GM19438 (cell line): ENCODE measurements around the gene CACNA1E.
A peak's percentile ranks its signal among the peaks of the same experiment; 100 is the strongest.
"Not testable (repeated sequence)": the region's sequence is repeated elsewhere in the genome, so short reads cannot be mapped to it uniquely, and the experiment has no call there.

Experiments used
- ATAC-seq: cut with Tn5 transposase; IDR thresholded peaks from one replicate; pipeline ENCODE4 v1.9.1; 2021; ENCODE audit warnings: low read depth; ENCODE audit not compliant: unreplicated experiment

CACNA1E gene

DNA sequence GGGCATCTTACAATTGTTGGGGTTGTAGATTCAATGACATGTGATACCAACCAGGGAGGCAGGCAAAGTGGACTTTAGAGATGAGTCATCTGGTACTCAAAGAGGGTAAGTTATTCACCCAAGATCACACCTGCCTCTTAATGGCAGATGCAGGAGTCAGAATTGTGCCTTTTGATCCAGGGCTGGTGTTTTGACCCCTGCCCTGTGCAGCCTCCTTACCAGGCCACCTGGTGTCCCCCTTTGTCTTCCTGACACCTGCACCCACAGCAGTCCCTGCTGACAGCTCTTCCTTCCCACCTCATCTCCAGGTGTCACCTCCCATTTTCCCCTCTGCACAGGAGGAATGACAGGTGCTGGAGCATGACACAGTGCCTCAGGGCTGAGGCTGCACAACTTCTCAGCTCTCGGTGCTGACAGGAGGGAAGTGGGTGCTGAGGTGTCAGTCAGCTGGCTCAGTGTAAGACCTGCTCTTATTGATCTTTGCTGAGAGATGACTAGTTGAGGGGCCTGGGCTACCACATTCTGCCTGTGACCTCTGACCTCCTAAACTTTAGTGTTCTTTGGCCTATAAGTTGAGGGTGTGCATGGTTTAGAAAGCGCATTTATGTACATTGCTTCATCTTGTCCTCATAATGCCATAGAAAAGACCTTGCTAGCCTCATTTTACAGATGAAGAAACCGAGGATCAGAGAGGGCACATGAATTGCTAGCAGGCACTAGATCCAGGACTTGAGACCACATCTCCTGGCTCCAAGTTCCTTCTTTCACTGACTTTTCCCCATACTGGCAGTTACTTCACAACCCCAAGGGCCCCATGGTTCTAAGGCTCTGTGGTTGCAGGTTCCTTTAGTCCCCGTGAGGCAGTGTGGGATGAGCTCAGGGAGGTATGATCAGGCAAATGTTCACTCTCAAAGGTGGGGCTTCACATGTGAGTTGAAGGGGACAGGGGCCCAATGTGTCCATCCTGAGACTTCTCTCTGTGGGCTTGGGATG, 31.3 kb downstream of the CACNA1E start:
- ATAC-seq = peak; percentile 83

DNA sequence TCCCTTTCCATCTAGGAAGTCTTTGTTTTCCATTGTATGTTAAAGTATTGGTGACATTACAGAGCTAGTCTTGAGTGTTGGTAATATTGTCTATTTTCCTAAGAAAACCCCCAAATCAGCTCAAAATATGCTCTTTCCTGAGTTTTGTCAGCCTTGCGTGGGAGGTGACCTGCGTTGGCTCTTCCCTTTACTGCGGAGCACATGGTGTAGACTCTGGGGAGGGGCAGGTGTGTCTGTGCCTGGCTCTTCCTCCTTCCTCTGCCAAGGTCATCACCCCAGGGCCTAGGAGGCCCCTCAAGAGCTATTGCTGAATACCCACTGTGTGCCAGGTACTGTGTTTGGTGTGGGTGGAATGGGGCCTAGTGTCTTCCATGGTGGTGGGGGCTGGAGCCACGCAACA, 33.4 kb downstream of the CACNA1E start:
- ATAC-seq = no peak

DNA sequence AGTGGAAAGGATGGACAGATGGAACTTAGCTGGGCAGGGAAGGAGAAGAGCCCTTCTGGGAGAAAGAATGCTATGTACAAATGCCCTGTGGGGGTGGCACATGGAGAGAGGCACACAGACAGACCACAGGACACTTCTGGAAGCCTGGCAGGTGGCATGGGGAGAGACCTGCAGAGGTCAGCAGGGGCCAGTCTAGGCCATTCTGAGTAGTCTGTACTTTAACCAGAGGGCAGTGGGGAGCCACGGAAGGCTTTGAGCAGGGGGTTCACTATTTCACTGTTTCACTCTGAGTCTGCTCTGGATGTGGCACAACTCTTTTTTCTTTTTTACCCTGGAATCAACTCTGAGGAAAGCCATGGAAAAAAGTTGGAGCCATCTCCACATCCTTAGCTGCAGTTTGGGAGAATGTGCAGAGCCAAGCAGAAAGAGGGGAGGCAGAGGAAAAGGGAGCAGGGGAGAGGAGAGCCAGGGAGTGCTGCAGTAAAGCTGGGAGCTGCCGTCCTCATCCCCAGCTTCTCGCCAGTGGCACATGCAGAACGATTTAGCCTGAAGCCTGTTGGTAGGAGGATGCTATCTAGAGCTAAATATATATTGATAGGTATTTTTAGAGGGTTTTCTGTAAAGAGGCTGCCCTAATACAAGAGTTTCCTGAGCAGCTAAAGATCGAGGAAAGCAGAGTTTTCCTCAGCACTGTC, 34.0 kb downstream of the CACNA1E start:
- no peak for ATAC-seq

DNA sequence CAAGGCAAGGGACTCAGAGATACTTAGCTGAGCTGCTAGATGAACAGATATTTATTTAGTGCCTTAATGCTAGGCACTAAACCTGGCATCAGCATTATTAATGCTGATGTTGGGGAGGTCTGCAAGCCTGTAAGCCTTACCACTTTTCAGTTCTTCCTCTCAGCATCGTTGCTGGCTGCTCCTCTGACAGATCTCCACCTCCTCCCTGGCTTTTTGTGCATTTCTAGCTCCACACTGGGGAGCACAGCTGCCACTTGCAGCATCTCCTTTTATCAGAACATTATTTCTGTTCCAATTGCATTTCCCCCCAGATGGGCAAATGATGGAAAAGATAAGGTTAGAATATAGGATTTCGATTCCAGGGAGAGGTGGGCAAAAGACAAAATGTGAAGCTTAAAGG, 34.8 kb downstream of the CACNA1E start:
- no peak for ATAC-seq

DNA sequence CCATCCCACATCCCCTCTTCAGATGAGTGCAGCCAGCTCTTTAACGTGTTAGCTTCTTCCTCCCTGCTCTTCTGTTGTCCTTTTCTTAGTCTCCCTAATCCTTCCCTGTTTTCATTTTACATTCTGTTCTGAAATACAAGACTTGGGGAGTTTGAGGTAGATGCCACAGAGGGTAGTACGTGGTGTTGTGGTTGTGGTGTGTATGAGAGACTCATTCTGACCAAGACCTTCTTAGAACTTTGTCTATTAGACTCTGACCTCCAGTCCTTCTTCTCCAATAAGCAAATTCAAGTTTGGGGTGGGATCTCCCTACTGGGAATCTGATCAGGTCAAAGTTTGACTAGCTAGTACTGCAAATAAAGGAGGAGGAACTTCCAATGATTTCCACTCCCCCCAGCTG, 39.5 kb downstream of the CACNA1E start:
- ATAC-seq = no peak

DNA sequence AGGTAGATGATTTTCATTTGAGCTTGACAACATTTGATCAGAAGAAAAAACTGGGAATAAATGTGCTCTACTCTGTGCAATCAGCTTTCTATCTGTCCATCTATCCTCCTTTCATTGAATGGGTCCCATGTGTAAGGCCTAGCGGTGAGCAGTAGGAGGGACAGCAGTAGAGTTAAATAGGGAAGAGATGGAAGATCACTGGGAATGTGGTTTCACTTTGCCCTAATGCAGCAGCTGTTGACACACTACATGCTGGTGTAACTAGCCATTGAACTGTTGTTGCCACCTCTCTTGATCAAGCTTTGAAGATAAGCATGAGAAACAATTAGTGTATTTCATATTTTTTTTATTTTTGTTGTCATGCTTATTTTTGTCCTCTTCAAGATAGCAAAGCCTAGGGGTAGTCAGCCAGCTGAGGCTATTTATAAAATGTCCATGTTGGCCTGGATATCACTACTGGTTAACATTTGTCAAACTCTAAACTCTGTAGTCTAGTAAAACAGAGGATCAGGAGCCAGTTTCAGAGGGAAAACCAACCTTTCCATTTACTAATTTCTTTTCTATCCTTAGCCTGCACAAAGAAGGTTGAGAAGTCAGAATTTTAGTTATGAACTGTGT, 41.9 kb downstream of the CACNA1E start:
- ATAC-seq = no peak

DNA sequence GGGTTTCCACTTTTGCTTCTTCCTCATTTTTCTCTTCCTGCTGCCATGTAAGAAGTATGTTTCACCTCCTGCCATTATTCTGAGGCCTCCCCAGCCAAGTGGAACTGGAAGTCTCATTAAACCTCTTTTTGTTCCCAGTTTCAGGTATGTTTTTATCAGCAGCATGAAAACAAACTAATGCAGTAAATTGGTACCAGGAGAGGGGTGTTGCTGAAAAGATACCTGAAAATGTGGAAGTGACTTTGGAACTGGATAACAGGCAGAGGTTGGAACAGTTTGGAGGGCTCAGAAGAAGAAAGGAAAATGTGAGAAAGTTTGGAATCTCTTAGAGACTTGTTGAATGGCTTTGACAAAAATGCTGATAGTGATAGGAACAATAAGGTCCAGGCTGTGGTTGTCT, 44.9 kb downstream of the CACNA1E start:
- not testable (repeated sequence) for ATAC-seq

DNA sequence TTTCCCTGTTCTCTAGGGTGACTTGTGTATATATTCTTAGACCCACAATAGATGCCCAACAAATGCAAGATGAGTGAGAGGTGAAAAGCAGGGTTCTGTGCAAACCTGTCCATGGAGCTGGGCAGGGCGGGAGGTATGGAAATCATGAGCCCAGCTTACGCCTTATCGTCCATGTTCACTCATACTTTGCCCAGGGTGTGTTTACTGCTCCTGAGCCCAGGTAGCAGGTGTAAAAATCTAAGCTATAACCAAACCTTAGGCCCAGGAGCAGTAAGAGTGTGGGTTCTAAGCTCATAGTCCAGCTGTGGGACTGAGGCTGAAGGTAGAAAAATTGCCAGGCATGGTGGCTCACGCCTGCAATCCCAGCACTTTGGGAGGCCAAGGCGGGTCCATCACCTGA, 48.1 kb downstream of the CACNA1E start:
- ATAC-seq = no peak

DNA sequence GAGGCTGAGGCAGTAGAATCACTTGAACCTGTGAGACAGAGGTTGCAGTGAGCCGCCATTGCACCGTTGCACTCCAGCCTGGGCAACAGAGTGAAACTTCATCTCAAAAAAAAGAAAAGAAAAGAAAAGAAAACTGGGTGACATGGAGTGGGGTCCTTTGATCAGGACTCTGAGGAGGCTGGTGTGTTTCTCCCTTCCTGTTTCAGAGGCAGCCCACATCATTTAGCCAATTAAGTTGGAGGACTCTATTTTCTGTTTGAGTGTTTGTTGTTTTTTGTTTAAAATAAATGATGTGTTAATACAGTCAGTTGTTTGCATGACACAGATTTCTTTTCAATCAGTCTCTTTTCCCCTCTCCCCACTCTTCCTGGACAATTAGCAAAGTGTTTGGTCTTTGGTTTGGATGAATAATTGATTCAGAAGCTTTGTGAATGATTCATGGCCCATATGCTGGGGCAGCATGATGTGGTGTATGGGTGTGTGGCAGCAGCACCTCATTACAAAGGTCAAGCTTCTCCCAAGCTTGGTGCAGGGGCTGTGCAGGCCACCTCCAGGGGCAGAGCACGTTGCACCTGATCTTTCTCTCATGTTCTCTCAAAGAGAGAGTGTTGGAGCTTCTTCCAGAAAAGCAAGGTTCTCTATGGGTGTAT, 48.8 kb downstream of the CACNA1E start:
- ATAC-seq = no peak

DNA sequence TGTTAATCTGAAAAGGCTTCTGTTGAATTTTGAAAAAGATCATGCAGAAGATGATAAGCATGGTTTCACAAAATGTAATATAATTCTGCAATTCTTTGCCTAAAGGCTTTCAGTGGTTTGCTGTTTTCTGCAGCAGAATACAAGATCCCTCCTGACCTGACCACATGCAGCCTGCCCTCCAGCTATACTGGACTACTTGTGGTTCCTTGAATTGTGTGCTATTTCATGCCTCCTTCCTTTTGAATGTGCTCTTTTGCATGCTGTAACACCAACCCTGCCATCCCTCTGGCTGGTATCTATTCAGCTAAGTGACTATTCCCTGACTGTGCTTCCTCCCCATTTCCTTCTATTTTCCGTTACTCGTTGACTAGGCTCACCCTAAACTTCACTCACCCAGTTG, 55.5 kb downstream of the CACNA1E start:
- ATAC-seq = no peak

DNA sequence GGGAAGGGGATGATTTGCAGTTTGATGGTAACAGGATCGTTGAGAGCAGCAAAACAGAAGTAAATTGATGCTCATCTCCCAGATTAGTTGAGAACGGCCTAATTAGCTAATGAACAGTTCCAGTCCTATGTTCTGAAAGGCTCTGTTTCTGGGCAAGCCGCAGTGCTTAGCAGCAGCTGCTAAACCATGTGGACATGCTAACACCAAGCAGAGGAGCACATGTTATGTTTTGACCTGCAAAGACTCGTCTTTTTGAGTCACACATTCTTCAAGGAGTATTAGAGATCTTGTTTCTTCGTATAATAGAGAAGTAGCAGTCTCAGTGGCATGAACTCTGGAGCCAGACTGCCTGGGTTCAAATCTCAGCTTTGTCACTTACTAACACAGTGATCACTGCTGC, 58.1 kb downstream of the CACNA1E start:
- ATAC-seq = no peak

DNA sequence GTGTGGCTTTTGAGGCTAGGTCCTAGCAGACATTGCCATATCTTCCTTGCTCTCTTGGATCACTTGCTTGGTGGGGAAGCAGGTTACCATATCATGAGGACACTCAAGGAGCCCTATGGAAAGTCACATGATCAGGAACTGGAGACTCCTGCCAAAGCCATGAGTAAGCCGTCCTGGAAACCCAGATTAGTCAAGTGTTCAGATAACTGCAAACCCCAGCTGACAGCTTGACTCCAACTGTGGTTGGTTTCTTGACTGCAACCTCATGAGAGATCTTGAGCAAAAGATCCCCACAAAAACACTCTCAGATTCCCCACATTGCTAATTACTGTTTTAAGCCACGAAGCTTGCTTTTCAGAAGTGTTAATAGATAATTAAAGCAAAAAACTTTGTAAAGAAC, 58.6 kb downstream of the CACNA1E start:
- no peak for ATAC-seq

DNA sequence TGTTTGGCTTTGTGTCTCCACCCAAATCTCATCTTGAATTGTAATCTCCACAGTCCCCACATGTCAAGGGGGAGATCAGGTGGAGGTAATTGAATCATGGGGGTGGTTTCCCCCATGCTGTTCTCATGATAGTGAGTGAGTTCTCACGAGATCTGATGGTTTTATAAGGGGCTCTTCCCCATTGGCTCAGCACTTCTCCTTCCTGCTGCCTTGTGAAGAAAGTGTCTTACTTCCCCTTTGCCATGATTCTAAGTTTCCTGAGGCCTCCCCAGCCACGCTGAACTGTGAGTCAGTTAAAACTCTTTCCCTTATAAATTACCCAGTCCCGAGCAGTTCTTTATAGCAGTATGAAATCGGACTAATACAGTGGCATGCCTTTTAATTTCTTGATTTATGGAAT, 59.1 kb downstream of the CACNA1E start:
- not testable (repeated sequence) for ATAC-seq

DNA sequence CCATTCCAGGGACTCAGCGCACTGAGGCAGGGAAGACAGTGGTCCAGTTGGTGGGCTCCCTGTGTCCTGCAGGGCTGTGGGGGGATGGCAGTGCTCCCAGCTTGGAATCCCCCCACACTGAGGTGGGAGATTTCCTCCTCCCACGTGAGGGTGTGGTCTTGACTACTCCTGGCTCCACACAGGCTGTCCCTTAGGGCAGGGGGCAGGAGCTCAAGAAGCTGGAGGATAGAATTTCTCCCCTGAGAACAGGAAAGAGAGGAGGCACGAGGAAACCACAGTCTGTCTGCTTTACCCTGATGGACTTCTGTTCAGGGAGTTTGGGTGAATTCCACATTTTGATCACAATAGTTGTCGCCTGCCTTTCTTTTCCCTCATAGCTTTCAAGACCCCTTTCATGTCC, 62.1 kb downstream of the CACNA1E start:
- ATAC-seq = no peak

DNA sequence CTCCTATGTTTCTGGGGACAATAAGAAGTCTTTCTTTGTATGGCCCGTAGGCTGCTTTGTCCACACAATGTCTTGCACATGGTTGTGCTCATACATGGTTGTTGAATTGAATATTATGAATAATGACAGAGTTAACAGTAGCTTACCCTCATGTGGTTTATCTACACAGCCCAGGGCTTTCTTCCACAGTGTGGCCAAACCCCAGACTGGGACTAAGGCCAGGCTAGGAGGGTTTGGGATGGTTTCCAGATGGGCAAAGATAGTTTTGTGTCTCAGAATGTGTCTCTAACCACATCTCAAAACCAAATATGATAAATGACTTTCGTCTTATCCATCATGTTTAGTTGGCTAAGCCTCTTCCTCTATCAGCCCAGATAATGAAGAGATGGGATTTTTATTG, 65.2 kb downstream of the CACNA1E start:
- ATAC-seq = no peak

DNA sequence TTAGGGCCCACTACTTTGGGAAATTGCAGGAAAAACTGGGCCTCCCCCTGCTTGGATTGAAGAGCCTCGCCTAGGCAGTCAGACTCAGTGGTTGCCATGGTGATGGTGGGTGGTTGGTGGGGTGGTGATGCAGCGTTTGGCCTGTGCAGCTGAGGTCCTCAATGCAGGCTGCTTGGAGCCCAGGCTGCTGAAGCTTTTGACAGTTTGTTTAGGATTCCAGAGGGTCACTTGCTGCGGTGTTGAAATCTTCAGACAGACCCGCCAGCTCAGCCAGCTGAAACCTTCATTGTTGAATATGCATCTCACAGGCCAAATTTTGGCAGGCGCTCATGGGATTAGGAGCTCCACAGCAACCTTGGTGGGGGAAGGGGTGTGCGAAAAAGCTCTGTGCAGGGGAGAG, 67.9 kb downstream of the CACNA1E start:
- no peak for ATAC-seq

DNA sequence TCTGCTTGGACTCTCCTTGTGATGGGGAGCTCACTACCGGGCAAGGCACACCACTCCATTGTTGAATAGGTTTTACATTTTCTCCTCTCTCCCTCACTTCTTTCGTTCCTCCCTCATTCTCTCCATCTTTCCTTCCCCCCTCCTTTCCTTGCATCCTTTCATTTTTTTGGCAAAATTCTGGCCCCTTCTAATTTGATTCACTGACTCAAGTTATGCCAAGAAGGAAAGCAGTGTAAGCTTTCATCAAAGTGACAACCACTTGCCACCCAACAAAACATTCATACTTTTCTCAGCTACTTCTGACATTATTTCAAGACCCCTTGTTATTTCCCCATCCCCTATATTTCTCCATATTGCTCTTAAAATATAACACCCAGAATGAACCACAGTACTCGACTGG, 68.4 kb downstream of the CACNA1E start:
- no peak for ATAC-seq

DNA sequence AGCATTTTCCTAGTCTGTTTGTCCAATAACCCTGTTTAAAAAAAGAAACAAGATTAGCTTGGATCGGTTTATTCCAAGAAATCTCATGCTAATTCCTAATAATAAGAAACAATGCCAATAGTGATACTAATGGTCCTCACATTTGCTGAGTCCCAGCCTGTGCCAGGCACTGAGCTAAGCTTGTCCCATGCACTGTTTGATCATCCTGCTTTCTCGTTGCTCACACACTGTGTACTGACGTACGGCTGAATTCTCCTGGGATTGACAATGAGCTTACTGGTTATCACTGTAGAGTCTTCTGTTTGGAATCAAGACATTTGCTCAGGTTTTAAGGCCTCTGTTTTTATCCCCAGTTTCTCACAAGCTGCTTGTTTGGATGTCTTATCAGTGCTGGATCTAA, 71.1 kb downstream of the CACNA1E start:
- ATAC-seq = no peak

DNA sequence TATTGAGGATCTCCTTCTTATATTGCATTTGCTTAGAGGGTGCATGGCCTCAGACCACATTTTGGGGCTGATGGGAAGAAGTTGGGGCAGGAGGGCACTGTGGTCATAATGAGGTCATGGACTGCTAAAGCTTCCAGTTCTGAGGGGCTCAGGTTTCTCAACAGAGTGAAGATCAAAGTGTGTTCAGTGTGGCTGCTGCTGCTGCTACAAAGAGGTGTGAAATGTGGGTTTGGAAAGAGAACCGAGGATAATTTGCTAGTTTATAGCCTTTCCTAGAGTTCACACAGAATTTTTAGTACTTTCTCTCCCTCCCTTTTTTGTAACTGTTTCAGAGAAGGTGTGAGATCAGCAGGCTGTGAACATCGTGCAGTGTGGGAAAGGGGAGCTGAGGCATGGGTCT, 73.3 kb downstream of the CACNA1E start:
- ATAC-seq = no peak

DNA sequence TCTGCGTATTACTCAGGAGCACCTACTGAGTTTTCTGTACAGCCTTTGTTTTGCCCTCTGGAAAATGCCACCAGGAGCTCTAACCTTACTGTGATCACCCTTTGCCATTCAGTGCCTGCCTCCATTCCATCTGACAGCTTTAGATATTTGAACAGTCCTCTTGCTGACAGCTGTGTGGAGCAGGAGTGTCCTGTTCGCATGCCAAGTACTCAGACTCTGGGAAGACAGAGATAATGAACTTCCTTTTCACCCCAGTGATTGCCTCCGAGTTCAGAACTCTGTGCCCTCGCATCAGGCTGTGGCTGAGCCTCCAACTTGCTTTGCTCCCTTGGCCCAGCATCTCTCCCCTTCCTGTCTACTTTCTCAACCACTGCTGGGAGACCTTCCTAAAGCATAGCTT, 74.0 kb downstream of the CACNA1E start:
- no peak for ATAC-seq

DNA sequence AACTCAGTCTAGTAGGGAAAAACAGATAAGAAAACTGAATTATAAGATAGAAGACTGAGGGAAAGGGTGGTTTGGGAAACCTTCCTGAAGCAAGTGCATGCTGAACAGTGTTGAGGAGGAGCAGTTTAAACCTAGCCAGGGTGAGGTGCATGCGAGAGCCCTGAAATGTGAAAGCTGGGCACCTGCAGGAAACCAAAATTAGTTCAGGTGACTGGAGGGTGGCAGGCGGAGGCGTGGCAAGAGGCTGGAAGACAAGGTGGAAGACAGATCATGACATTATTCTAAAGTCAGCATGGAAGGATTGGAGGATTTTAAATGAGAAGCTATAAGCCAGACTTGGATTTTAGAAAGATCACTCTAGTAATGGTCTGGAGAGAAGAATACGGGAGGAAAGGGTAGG, 75.1 kb downstream of the CACNA1E start:
- ATAC-seq = no peak
